HG03575 (cell line): ENCODE results near the gene OTOL1.

ENCODE experiments used
- ATAC-seq: cut with Tn5 transposase; IDR thresholded peaks from one replicate; pipeline ENCODE4 v1.9.1; 2021; ENCODE audit not compliant: unreplicated experiment, insufficient number of reproducible peaks, low FRiP score; ENCODE audit errors: extremely low read depth

The OTOL1 gene

DNA sequence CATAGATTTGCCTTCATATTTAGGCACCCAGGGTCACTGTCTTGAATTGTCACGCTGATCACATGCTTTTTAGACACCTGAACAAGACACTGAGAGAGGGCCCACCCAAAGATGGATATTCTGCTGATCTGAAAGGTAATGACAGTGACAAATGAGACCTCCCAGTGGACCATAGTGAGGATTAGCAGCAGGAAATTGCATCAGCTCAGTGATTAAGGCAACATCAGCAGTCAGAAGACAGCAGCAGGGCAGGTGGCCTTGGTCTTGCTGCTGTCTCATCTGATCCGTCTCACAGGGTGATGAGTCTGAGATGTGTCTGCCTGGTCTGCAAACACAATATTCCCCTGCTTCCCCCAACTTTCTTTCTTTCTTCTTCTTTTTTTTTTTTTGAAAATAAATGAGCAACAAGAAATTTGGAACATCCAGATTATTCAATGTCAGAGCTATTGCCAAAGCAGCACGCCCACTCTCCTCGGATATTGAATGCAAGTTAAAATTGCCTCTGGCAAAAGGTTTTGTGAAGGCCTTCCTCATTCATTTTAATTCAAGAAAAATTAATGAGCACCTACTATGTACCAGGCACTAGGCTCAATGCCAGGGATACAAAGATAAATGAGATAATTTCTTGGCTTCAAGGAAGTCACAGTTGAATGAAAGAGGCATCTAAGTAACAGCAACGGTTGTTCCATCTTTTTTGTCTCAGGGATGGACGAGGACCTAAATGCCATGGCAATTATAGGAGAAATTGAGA, 14.1 kb downstream of the OTOL1 start:
- ATAC-seq = no peak

DNA sequence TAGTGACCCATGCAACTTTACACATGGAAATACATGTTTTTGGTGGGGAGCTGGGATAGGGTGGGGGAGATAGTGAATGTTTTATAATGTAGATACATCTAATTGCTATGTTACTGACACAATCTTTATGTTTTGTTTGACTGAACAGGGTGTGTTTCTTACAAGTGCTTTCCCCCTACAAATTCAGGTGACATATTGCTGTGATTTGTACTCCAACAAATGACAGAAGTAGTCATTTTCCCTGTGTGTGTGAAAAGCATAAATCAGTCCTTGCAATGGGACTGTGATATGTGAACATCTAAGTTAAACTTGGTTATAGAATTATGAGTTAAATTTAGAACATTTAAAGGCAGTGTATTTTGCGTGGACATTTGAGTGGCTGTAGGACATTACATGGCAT, 27.3 kb downstream of the OTOL1 start:
- no peak for ATAC-seq

DNA sequence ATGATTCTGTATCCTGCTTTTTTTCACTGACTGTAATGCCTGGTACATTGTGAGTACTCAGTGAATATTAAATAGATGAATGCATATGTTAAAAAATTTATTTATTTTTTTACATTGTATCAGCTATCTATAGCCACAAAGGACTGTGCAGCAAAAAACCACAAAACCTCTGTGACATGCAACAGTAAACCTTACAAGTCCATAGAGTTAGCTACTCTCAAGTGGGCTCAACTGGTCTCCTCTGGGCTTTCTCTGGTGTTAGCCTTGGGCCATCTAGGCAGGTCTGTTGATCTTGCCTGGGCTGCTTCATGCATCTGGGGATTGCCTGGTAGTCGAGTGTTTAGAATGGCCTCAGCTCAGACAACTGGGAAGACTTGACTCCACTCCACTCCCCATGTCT, 35.3 kb downstream of the OTOL1 start:
- ATAC-seq = no peak

- no peak for ATAC-seq
Observed at GRCh38 chr3:161540594-161540993, 44.0 kb downstream of the OTOL1 start.

- ATAC-seq = no peak
Observed at GRCh38 chr3:161545824-161546223, 49.2 kb downstream of the OTOL1 start.

DNA sequence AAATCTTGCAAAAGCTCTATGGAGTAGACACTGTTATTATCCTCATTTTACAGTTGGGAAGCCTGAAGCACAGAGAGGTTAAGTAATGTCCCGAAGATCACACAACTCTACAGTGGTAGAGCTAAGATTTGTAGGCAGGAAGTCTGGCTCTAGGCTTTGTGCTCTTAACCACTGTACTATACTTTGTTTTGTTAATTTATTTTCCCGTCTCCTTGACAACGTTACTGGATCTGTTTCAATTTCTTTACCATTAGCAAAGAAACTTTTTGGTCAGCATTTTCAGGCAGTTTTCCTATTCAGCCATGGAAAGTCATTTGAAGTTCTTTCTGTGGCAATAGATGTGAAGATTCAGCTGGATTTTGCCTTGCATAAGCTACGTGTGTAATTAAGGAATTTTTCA, 51.7 kb downstream of the OTOL1 start:
- no peak for ATAC-seq

DNA sequence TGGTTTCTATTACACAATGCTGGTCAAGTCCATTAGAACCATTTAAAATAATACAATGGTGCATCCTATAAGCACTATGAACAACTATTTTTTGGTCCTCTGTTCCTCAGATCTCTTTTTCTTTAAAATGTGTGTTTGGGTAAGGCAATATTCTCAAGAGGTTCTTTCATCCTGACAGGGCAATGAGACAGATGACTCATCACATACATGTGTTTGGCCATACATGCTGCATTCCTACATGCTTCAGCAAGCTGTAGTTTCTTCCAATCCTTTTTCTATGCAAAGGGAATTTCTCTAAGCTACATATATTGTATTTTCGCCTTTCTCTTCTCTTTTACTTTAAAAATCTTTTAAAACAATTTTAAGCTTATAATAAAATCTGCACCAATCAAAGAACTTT, 52.7 kb downstream of the OTOL1 start:
- ATAC-seq = no peak

DNA sequence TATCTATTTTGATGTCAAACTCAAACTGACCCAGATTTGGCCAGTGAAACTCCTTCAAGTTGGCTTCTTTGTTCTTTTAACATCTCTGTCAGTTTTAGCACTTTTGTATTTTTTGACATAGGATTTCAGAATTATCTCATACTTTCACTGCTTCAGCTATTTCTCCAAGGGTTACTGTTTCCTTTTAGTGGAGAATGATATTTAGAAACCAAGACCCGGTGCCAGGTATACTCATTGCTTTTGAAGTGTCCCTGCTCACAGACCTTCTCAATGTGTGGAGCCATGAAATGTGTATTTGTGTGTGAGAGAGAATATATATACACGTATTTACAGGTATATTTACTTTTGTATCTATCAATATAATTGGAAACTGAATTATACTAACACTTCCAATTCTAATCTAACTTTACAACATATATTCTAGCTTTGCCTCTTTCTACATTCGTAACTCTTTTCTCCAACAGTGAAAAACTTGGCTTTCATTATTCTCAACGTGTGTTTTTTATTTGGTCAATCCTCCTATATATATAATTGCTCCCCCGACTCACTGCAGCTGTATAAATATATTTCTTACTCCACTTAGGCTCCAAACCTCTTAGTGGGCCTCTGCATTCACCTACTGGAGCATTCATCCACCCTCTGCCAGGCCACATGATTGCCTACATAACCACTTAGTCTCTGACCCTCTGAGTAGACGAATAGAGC, 54.0 kb downstream of the OTOL1 start:
- ATAC-seq = no peak

GRCh38 chr3:161551697-161552096, 55.1 kb downstream of the OTOL1 start:
- no peak for ATAC-seq

- ATAC-seq = no peak
Observed at GRCh38 chr3:161552984-161553560, 56.5 kb downstream of the OTOL1 start.
